ENCODE results near the gene BZW1.
A peak's percentile ranks its signal among the peaks of the same experiment; 100 is the strongest.

BZW1 gene

DNA sequence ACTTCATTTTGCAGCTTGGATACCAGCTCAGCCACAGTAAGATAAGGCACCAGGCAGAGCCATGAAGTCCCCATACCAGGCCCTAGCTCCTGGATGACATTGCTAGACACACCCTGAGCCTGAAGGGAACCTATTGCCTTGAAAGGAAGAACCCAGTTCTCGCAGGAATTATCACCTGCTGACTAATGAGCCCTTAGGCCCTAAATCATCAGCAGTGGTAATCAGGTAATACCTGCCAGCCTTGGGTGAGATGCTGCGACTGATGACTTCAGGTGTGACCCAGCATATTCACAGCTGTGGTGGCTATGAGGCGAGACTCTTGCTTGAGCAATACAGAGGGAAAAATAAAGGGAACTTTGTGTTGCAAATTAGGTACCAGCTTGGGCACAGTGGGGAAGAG, 27.8 kb downstream of the BZW1 start:
- no peak for DNase-seq (ENCODE audit: low read depth)

DNA sequence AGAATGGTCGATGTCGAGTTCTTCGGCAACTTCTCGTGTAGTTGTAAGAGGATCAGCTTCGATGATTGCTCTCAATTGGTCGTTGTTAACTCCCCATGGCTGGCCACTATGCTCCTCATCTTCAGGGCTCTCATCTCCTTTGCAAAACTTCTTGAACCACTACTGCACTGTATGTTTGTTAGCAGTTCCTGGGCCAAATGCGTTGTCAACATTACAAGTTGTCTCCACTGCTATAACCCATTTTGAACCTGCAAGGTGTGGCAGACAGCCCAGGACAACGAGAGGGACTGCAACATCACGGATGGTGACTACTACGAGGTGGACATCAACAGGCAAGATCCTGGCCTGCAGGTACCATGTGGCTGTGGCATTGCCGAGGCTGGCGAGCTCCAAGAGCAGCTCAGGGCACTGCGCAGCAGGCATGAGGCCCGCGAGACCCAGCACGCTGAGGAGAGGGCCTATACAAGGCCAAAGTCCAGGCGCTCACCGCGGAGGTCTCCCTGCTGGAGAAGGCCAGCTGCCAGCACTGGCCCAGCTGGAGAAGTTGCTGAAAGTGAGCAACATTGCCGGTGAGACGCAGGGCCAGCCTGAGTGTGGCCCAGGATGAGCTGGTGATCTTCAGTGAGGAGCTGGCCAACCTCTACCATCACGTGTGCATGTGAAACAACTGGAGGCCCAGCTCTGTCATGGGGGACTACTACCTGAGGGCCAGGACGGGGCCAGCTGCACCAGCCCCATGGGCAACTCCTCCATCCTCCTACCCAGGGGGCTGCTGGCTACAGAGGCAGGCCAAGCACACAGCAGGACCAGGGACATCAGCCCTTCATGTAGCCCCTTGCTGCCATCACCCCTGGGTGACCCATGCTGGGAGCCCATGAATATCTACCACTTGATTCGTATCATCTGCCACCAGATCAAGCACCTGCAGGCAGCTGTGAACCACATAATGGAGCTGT, 32.6 kb downstream of the BZW1 start:
- DNase-seq (ENCODE audit: low read depth): no peak

DNA sequence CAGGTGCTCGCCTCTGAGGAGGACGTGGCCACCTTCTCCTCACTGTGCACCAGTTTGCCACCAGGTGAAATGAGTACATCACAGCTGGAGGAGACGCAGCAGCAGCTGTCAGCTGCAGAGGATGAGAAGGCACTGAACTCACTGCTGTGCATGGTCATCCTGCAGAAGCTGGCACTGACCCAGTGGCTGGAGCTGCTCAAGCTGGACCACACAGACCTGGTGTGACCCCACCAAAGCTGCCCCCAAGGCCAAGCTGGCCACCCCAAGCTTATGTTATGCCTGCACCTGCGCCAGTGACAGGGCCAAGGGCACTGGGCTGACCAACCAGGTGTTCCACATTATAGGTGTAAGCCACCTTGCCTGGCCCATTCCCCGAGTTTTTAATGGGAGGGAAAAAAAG, 33.5 kb downstream of the BZW1 start:
- no peak for DNase-seq (ENCODE audit: low read depth)

DNA sequence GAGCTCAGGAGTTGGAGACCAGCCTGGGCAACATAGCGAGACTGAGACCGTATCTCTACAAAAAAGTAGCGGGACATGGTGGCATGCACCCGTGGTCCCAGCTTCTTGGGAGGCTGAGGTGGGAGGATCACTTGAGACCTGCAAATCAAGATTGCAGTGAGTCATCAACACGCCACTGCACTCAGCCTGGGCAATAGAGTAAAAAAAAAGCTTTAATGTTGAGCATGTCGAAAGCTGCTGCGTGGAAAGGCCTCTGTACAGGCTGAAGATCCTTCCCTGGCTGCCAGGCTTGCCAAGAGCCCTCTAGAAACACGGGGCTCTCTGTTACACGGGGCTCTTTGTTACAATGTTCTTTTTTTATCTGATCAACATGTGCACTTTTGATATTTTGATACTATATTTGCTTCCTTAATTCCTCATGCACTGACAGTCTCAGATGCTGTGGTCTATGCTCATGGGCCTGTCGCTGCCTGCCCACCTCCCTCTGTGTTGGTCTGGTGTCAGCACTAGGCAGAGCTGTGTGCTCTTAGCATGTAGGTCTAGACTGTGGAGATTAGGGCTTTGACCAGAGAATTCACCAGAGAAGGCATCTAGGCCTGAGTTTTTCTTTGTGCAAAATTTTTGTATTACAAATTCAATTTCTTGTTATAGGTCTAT, 34.1 kb downstream of the BZW1 start:
- DNase-seq (ENCODE audit: low read depth): no peak

DNA sequence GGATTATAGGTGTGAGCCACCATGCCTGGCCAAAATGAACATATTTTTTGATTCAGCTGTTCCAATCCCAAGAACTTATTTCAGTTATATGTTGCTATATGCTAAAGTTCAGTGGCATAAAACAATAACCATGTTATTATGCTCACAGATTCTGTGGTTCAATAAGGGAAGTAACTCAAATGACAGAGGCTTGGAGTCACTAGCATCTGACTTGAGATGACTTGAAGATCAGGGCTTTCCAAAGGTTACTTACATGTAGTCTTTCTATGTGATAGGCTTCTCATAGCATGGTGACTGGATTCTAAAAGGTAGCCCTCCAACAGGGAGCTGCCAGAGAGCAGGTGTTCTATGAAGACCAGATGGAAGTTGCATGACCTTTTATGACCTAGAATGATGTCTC, 35.6 kb downstream of the BZW1 start:
- DNase-seq (ENCODE audit: low read depth): no peak

DNA sequence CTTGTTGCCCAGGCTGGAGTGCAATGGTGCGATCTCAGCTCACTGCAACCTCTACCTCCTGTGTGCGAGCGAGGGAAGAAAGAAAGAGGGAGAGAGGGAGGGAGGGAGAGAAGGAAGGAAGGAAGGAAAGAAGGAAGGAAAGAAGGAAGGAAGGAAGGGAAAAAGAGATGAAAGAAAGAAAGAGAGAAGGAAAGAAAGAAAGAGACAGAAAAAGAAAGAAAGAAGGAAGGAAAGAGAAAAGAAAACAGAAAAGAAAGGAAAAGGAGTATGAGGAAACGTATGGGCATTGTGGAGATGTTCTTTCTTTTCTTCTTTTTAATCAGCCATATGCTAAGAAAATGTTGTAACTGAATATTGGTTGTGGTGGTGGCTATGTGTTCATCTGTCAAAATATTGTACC, 36.2 kb downstream of the BZW1 start:
- DNase-seq (ENCODE audit: low read depth): no peak

DNA sequence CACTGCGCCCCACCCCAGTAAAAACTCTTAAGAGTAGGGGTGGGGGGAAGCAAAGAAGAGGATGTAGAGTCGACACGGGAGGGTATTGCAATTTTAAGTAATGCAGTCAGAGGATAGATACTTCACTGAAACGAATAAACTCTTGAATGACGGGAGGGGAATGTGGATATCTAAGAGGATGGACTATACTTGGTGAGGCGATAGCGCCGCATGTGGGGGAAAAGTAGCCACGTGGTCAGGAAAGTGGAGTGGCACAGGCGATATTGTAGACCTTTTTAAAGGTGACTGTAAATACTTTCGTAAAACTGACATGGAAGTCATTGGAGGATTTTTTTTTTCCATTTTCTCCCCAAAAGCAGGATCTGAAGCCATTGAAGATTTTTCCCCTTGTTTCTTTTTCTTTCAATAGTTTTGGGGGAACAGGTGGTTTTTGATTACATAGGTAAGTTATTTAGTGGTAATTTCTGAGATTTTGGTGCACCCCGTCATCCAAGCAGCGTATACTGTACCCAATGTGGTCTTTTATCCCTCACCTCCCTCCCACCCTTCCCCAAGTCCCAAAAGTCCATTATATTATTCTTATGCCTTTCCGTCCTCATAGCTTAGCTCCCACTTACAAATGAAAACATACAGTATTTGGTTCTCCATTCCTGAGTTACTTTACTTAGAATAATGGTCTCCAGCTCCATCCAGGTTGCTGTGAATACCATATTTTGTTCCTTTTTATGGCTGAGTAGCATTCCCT, 39.0 kb downstream of the BZW1 start:
- no peak for DNase-seq (ENCODE audit: low read depth)

DNA sequence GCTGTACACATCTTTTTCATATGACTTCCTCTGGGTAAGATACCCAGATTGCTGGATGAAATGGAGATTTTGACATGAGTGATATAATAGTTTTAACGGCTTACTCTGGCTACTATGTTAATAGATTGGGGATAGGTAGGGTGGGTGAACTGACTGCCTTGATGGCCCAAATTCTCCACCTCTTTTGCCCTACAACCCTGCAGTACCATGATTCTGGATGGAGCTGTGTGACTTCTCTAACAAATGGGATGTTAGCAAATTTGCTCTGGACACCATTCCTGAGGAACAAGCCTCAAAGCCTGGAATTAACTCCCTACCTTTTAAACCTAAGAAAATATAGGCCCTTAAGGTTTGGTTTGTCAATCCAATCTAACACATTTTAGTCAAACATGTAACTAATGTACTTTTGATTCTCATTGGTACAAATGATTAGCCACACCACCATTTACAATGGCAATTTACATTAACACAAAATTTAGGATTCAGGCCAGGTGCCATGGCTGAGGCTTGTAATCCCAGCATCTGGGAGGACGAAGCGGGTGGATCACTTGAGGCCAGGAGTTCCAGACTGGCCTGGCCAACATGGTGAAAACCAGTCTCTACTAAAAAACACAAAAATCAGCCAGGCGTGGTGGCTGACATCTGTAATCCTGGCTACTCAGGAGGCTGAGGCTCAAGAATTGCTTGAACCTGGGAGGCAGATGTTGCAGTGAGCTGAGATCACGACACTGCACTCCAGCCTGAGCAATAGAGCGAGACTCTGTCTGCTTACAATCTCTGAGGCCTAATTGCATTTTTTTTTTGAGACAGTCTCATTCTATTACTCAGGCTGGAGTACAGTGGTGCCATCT, 39.9 kb downstream of the BZW1 start:
- no peak for DNase-seq (ENCODE audit: low read depth)

DNA sequence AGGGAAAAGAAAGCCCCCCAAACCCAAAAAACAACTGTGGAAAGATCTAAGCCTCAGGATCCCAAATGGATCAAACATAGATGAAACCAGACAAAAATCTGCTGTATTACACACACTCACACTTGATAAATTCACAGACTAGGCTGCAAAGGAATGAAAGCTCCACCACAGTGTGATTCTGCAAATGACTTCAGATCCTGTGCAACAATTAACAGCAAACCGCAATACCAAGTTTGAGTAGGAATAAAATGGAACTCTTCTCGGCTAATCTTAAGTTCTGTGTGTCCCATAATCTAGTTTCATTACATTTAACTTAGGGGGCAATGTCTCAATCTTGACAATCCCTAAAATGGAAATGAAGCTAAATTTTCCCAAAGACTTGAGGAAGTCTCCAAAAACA, 40.9 kb downstream of the BZW1 start:
- no peak for DNase-seq (ENCODE audit: low read depth)

DNA sequence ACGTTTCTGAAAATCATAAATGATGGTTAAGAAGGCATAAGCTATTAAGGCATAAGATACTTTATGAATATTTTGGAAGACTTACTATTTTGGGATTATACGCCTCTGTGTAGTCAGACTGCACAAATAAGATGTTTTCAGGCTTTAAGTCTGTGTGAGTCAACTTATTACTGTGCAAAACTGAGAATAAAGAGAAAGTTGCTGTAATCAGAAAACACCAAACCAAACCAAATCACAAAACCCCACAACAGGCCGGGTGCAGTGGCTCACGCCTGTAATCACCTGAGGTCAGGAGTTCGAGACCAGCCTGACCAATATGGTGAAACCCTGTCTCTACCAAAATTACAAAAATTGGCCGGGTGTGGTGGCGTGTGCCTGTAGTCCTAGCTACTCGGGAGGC, 45.1 kb downstream of the BZW1 start:
- no peak for DNase-seq (ENCODE audit: low read depth)

DNA sequence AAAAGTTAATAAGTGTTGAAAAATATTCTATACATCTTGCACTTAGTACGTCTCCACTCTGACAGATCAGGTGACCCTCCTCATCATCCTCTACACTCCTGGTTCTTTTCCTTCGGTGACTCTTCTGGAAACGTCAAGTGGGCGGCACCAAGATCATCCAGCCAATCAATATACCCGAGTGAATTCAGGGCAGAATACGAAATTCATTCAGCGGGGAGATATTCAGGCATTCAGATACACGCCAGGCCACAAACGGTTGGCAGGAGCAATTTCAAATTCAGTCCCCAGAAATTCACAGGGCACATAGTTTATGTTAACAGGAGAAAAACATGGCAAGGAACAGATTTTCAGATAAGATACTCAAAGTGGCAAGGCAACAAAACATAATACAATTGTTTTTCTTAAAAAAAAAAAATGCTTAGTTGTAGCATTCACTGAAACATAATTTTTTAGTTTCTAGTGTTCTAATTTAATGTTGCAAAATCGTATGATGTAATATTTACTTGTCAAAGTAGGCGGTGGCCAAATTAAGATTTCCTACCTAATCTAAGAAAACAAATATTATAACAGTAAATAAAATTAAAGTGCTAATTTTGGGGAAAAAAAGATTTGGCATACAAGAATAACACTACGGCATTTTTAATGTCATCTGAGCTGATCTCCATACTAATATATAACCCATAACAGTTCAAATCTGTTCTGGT, 48.5 kb downstream of the BZW1 start:
- DNase-seq (ENCODE audit: low read depth): no peak

DNA sequence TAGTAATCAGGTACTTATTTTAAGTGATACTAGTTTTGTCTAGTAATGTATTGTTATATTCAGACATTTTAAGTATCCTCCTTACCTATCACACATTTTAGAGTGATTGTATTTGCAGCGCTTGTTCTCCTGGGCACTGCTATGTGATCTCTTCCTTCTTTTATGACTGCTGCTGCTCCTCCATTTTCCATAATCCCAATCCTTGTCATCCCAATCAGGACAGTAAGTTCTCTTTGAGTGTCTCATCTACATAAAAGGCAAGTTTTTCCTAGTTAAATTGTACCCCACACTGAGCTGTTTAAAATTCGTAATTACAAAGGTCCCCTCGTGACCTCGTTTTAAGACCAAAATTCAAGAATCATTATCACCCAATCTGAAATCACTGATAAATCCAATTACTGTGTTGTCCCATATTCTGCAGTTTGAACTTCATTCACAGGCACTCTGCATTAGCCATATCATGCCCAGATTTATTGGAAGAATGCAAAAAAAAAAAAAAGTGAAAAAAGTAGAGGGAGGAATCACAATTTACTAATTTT, 50.0 kb downstream of the BZW1 start:
- DNase-seq (ENCODE audit: low read depth): no peak

DNA sequence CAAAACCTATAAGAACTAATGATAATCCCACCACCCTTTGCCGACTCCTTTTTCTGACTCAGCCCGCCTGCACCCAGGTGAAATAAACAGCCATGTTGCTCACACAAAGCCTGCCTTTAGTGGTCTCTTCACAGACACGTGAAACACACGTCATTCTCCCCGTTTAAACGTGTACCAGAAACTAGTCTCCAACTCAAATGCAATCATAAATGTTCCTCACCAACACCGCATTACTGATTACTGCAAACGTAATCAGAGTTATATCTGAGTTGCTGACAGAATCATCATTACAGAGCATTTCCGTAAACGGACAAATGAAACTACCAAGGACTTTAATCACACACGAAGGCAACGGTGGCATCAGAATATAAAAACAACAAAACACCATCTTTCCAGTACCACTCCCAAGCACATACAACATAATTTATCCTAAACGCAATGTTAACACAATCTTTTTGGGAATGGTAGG, 50.9 kb downstream of the BZW1 start:
- DNase-seq (ENCODE audit: low read depth): peak; percentile 24

DNA sequence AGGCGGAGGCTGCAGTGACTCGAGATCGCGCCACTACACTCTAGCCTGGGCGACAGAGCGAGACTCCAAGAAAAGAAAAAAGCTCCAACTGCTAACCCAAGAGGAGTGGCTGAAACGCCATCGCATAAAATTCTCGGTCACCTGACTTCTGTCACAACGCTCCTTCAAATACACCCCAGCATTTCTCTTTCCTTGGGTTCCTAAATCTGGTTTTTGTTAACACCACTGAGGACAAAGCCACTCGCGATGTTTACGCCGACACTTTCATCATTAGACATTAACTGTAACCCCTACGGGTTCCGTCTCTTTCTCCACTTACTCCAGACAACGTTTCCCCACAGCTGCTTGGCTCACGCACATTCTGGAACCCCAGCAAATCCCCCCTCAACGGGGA, 52.1 kb downstream of the BZW1 start:
- no peak for DNase-seq (ENCODE audit: low read depth)

DNA sequence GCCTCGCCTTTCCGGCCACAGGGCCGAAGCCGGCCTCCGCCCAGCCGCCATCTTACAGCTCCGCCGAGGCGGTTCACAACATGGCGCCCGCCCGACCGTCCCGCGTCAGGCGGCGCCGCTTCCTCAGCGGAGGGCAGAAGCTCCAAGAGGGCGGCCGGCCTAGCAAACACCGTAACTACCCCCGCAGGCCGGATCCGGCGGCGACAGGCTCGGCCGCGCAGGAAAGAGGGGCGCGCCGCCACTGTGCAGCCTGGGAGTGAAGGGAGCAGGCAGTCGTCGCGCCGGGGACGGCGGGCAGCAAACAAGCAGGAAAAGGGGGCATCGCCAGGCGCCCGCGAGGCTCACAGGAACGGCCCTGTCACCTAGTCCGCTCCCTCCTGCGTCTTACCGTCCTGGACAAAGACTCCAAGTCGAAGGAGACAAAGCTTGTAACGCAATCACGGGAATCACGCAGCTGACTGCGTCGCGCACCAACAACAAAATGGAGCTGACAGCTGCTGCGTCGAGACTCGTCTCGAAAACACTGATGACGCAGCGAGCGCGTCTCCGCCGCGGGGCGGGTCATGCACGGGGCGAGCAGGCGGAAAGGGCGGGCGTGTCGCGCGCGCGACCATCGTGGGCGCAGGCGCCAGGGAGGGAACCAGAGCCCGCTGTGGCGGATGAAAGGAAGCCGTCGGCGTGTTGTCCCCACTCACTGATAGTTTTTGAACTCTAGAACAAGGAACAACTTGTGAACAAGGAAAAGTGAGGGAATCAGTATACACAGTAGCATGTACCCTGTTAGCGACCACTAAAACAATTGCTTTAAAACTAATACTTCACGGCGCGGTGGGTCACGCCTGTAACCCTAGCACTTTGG, 52.7 kb downstream of the BZW1 start, which contains the start of gene CLK1:
Gene CLK1, minus strand, starts transcription at position 483 of the 859 bp plus-strand sequence. CDS start 2,796 bp downstream, outside the sequence.
- DNase-seq (ENCODE audit: low read depth): peak; percentile 97

DNA sequence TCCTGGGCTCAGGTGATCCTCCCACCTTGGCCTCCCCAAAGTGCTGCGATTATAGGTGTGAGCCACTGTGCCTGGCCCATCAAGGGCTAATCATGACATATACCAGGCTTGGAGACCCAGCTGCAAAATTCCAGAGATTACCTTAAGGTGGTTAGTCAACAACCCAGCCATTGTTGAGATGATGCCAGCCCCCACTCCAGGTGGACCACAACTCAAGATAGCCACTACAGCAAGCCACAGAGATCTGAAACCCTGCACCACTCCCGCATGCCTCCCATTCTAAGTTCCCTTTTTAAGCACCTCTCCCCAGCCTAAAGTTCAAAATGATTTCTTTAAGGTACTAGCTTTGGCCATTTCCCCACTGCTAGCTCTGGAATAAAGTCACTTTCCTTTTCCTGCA, 57.3 kb downstream of the BZW1 start:
- no peak for DNase-seq (ENCODE audit: low read depth)

DNA sequence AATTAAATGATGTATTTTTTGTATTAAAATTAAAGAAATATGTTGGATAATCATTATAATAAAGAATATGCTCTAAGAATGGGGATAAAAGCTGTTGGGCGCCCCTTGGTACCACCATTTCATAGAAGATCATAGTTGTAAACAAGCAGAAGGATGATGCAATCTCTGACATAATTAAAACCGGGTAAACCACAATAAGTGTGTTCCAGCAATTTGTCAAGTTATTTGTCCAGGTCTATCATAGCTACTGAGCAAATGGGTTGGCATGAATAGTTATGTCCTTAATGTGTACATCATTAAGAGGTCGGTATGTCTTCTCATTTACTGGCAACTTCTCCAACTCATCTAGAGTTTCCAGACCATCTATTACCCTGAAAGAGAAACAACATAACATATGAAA, 59.4 kb downstream of the BZW1 start:
- DNase-seq (ENCODE audit: low read depth): no peak

DNA sequence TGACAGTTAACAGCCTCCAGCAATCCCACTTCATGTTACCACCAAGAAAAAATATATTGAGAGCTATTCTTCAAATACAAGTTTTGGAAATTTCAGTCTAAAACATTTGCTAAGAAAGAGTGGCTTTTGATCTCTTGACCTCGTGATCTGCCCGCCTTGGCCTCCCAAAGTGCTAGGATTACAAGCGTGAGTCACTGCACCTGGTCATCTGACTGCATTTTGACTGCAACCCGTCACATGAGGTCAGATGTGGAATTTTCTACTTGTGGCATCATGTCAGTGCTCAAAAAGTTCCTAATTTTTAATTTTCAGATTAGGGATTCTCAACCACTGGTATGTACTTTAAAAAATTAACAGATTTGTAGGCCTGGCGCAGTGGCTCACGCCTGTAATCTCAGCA, 61.9 kb downstream of the BZW1 start:
- DNase-seq (ENCODE audit: low read depth): no peak
